HepG2 (cell line): ENCODE results near the gene ELAVL4.

ENCODE experiments used
- BHLHE40 ChIP-seq: IDR thresholded peaks from 2 replicates; pipeline ENCODE4 v1.6.1; 2011; ENCODE audit warnings: low read length, improper control_type of control experiment
- CTCF ChIP-seq: sonication (generic); formaldehyde crosslinking; IDR thresholded peaks from 2 replicates; pipeline ENCODE4 v1.5.0; 2020; ENCODE audit warnings: mild to moderate bottlenecking, missing genetic modification reagents, moderate library complexity
- GATA4 ChIP-seq: sonication (generic); IDR thresholded peaks from 2 replicates; pipeline ENCODE4 v1.6.1; 2016; ENCODE audit warnings: antibody characterized with exemption, low read depth, borderline replicate concordance
- GLI4 ChIP-seq: sonication (generic); formaldehyde crosslinking; IDR thresholded peaks from 2 replicates; pipeline ENCODE4 v1.5.1; 2020; ENCODE audit warnings: missing genetic modification reagents, mild to moderate bottlenecking, moderate library complexity, borderline replicate concordance
- GTF2F1 ChIP-seq: fragments of 150-350 bp; IDR thresholded peaks from 2 replicates; pipeline ENCODE4 v1.6.1; 2014; ENCODE audit warnings: low read length
- HDAC2 ChIP-seq: sonication (generic); formaldehyde crosslinking; IDR thresholded peaks from 2 replicates; pipeline ENCODE4 v1.4.0; 2020; ENCODE audit warnings: missing genetic modification reagents
- SP1 ChIP-seq, 2 experiments: fragments of 450-650 bp in 1 of 2; sonication (generic) in 1 of 2; formaldehyde crosslinking in 1 of 2; IDR thresholded peaks; 2 replicates each; pipeline versions ENCODE4 v1.4.0 to v1.6.1; 2016 to 2020; ENCODE audit warnings: missing genetic modification reagents in 1 of 2
- UBTF ChIP-seq: sonication (generic); formaldehyde crosslinking; IDR thresholded peaks from 2 replicates; pipeline ENCODE4 v1.4.0; 2020; ENCODE audit warnings: mild to moderate bottlenecking, missing genetic modification reagents
- ZNF563 ChIP-seq: sonication (generic); formaldehyde crosslinking; IDR thresholded peaks from 2 replicates; pipeline ENCODE4 v1.8.0; 2022; ENCODE audit warnings: mild to moderate bottlenecking, moderate library complexity, missing genetic modification reagents
- ZNF597 ChIP-seq: sonication (generic); formaldehyde crosslinking; IDR thresholded peaks from 2 replicates; pipeline ENCODE4 v1.5.0; 2020; ENCODE audit warnings: missing genetic modification reagents

GRCh38 chr1:50208315-50208714 lies 99.6 kb downstream of the ELAVL4 start:
- TF ChIP-seq HDAC2, result no peak
- TF ChIP-seq CTCF, result no peak
- no peak for TF ChIP-seq SP1 (IDR thresholded peaks at IDR 0.05)
- no peak for TF ChIP-seq SP1 (CRISPR knock-in tag; IDR thresholded peaks at IDR 0.05)
- no peak for TF ChIP-seq GATA4
- TF ChIP-seq ZNF563 (CRISPR knock-in tag), result no peak
- no peak for TF ChIP-seq BHLHE40
- no peak for TF ChIP-seq GLI4 (CRISPR knock-in tag)
- TF ChIP-seq GTF2F1, result no peak
- TF ChIP-seq UBTF (CRISPR knock-in tag), result no peak
- TF ChIP-seq ZNF597 (CRISPR knock-in tag), result no peak
